Ammon's horn (tissue), 1 donor: Measurements from ENCODE around the gene MAGEB3.
"Not testable (repeated sequence)": the region's sequence is repeated elsewhere in the genome, so short reads cannot be mapped to it uniquely, and the experiment has no call there.

ENCODE experiments used
- DNase-seq: peaks from one replicate; pipeline ENCODE4 v3.0.0-alpha.2; 2016; ENCODE audit warnings: low spot score

MAGEB3 gene, protein sequence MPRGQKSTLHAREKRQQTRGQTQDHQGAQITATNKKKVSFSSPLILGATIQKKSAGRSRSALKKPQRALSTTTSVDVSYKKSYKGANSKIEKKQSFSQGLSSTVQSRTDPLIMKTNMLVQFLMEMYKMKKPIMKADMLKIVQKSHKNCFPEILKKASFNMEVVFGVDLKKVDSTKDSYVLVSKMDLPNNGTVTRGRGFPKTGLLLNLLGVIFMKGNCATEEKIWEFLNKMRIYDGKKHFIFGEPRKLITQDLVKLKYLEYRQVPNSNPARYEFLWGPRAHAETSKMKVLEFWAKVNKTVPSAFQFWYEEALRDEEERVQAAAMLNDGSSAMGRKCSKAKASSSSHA

DNA sequence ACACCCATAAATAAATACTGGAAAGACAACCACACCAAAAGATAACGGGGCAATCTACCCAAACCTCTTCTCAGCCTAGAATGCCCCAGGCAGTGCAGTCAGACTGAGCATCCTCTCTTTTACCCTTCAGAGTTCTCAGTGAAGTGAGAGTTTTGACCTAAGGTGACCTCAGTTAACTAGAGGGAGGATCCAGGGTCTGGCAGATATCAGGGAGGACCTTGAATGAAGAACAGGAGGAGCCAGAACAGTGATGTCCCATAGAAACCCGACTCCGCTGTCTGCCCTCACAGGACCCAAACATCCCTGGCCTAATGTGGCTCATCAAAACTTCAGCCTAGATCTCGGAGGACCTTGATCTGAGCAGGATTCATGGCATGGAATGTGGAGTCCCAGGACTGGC, at the start of gene MAGEB3:
Gene MAGEB3, plus strand, starts transcription at position 263 of the 400 bp plus-strand sequence. CDS start 5,268 bp downstream, outside the sequence.
- no peak for DNase-seq

DNA sequence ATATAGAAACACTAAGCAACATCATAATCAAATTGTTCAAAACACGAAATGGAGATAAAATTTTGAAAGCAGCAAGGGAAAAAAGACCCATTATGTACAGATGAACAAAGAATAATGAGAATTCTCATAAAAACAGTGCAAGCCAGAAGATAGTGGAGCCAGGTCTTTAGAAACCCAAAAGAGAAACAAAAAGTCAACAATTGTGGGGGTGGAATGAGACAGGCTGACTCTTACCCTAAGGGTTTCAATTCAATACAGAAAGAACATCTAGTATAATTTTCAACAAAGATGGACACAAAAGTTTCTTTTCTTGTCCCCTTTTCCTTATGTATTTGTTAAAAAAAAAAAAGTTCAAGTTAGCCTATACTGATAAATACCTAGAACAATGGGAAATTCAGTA, 49.1 kb upstream of the MAGEB3 start:
- DNase-seq, result no peak

DNA sequence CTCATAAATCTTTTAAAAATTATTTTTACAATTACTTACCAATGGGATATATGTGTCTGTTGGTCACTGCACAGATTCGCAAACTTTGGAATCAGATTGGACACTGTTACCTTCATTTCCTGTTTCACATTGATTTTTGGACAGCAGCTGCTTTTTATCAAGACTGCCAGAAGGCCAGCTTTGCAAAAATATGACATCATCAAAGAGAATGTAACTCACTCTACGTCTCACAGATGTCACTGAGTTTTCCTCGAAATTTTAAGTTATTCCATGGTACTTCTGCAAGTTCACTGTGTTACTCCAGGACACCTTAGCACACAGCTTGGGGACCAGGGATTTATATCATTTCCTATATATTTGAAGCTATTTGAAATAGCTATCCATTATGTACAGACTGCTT, 46.9 kb upstream of the MAGEB3 start:
- DNase-seq, result no peak

DNA sequence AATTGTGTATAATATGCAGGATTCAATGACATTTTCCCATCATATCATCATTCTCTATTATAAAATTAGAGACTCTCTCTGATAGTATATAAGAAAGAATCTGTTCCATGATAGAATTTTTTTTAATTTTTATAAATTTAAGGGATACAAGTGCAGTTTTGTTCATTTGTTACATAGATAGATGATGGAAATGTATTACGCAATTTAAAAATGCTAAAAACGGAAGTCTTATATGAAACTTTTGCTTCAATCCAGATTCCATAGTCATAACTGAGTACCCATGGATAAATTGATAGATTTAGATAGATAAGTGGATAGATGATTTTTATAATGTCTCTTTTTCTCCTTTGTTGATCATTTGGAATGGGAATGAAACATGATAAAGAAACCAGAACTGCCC, 40.0 kb upstream of the MAGEB3 start:
- DNase-seq, result no peak

DNA sequence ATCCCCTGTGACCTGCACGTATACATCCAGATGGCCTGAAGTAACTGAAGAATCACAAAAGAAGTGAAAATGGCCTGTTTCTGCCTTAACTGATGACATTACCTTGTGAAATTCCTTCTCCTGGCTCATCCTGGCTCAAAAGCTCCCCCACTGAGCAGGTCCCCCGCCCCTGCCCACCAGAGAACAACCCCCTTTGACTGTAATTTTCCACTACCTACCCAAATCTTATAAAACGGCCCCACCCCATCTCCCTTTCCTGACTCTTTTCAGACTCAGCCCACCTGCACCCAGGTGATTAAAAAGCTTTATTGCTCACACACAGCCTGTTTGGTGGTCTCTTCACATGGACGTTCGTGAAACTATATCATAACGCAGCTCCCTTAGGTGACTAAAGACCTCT, 36.5 kb upstream of the MAGEB3 start:
- not testable (repeated sequence) for DNase-seq

DNA sequence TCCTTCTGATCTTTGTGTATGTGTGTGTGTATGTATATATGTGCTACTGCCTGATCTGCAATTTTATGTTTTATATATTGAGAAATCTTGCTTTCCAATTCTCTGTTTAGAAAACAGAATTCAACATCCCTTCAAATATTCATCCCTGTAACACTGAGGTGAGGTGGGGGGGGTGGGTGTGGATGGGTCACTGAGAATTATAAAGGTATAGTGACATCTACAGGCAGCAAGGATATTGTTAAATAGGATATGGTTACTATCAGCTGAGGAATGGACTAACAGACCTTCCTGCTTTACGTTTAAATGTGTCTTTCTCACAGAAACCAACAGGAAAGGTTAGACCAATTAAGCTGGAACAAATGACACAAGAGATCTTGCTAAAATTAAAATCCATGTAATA, 34.1 kb upstream of the MAGEB3 start:
- no peak for DNase-seq

DNA sequence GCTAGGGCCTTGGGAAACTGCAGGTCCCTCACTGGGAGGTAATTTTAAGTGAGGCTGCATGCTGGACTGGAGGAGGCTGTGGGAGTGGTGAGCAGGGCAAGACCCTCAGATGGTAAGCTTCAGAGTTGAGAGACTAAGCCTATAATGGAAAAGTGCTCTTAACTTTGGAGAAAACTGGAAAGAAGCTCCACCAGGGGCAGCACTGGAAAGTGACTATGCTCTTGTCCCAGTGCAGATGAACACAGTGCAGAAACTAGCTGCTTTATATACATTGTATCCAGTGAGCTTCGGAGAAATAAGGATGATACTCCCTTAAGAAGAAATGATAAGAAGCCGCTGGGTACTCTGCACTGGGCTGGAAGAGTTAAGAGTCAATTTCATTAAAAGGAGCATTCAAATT, 18.3 kb upstream of the MAGEB3 start:
- DNase-seq, result no peak

DNA sequence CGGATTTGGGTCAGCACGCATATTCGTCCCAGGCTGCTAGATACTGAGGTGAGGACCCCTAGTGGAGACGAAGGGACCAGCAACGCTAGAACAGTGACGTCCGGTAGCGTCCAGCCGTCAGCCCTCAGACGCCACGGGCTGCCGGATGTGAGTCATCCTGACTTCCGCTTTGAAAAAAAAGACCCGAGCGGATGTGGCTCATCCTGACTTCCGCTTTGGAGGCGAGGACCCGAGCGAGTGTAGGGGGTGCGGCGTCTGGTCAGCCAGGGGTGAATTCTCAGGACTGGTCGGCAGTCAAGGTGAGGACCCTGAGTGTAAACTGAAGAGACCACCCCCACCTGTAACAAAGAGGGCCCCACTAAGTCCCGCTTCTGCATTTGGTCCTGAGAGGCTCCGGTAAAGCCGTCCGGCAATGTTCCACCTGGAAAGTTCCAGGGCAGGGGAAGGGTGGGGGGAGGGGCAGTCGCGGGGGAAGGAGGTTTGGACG, 15.1 kb upstream of the MAGEB3 start, which contains the start of gene MAGEB2:
Gene MAGEB2, plus strand, starts transcription at position 207 of the 487 bp plus-strand sequence. CDS start 3,018 bp downstream, outside the sequence.
- no peak for DNase-seq

DNA sequence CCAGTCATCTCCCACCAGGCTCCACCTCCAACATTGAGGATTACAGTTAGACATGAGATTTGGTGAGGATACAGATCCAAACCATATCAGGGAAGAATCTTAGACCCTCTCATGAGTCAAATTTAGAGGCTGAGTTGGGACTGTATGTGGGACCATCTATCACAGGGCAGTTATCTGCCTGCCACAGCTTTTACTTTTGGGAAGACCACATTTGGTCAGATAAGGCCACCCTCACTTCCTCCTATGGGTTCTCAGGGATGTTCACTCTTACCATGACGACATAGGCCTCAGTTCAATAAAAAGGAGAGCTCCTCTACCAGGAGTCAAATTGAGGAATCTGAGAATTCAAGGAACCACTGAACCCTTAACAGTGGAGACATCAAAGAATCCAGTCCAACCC, 13.0 kb upstream of the MAGEB3 start:
- no peak for DNase-seq

DNA sequence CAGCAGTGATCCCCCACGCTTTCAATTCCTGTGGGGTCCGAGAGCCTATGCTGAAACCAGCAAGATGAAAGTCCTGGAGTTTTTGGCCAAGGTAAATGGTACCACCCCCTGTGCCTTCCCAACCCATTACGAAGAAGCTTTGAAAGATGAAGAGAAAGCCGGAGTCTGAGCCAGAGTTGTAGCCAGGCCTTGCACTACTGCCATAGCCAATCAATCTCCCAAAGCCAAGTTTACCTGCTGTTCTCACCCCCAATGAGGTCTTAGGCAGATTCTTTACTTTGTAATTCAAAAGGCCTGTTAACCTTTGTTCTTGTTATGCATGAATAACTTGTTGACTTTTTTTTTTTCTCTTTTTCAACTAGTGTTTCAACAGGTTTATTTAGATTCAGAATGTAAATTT, 11.1 kb upstream of the MAGEB3 start:
- DNase-seq, result no peak

DNA sequence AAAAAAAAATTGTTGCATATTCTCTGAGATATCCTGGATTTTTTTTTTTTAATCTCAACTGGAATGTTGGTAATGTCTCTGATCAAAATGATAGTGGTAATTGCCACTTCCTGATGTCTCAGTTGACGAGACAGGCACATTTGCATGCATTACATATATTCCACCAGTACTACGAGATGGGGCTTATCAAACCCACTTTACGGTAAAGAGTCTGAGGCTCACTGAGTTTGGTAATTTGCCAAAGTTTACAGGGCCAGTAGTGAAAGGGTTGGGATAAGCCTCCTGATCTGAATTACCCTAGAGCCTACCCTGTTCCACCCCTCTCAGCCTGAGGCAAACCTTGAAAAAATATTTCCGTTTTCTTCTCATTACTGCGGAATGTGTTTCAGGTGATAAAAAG, 9.8 kb upstream of the MAGEB3 start:
- no peak for DNase-seq

DNA sequence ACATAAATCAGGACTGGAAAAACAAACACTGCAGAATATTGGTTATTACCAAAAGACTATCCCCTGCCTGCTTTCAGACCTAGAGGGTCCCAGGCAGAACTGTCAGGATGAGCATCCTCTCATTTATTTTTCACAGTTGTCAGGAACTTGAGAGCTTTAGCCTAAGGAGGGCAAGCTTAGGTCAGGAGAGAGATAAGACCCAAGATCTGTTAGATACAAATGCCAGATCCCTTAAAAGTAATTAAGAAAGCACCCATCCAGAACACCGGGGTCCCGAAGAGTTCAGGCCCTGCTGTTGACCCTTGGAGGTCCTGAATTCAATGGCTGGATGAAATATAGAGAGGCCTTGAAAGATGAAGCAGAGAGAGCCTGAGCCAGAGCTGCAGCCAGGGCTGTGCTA, 5.9 kb upstream of the MAGEB3 start:
- no peak for DNase-seq

DNA sequence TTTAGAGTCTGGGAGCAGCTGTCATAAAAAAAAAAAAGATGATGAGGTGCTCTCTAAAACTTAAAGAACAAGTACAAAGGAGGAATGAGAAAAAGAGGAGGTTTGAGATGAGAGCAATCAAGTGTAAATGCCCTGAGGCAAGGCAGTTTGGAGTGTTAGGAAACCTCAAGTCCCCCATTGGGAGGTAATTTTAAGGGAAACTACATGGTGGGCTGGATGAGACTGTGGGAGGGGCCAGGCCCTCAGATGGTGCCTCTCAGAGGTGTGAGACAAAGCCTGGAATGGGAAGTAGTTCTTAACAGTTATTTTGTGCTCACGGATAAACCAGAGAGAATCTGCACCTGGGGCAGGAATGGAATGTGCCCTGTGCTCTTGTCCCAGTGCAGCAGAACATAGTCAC, 1.9 kb upstream of the MAGEB3 start:
- no peak for DNase-seq

DNA sequence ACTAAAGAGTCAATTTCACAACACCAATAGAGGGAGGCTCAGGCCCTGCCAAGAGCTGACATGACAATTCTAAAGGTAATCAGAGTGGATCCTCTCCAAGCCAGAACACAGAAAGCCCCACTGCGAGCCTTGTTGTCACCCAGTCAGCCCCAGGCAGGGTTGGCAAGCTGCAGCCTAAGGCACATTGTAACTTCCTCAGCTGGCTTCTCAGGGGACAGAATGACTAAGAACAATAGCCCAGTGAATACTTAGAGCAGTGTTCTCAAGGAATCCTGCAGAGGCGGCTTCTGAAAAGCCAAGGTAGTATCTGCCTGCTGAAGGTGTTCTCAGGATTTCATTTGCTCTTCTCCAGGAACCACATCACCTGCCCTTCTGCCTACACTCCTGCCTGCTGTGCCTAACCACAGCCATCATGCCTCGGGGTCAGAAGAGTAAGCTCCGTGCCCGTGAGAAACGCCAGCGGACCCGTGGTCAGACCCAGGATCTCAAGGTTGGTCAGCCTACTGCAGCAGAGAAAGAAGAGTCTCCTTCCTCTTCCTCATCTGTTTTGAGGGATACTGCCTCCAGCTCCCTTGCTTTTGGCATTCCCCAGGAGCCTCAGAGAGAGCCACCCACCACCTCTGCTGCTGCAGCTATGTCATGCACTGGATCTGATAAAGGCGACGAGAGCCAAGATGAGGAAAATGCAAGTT, 11.4 kb downstream of the MAGEB3 start, which contains the start of gene MAGEB4:
Gene MAGEB4, plus strand, starts transcription at position 277 of the 692 bp plus-strand sequence. Its CDS starts 136 bp downstream, at position 413.
- no peak for DNase-seq

DNA sequence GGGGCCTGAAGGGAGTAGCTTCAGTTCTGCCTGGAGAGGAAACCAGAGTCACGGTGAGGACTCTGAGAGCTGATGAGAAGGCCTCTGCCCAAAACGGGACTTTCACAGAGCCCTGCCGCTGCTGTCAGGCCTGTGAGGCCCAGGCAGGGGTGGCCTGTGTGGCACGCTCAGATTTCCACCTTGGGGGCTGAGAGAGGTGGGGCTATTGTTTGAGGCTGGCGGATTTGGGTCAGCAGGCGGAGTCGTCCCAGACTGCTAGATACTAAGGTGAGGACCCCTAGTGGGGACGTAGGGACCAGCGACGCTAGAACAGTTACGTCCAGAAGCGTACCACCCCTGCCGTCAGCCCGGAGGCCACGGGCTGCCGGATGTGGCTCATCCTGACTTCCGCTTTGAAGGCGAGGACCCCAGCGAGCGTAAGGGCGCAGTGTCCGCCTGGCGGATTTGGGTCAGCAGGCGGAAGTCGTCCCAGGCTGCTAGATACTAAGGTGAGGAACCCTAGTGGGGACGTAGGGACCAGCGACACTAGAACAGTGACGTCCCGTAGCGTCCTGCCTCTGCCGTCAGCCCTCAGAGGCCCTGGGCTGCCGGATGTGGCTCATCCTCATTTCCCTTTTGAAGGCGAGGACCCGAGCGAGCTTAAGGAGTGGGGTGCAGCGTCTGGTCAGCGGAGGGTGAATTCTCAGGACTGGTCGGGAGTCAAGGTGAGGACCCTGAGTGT, 16.5 kb downstream of the MAGEB3 start, which contains the start of gene MAGEB1:
Gene MAGEB1, plus strand, starts transcription at position 378 of the 721 bp plus-strand sequence. CDS start 3,348 bp downstream, outside the sequence.
- no peak for DNase-seq

DNA sequence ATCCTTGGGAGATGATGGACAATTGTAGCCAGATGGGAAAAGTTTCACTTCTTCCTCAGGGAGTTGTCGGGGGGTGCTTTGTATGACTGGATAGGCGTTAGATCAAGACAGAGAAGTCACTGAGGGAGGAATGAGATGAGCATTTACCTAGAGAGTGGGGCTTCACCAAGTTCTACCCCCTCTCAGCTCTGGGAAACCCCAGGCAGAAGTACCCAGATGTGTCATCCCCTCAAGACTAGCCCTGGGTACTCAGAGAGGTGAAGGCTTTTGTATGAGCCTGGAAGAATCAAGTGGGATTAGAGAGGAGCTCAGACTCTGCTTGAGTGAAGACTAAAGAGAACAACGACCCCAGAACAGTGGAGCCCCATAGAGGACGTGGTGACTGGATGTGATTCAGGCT, 18.4 kb downstream of the MAGEB3 start:
- no peak for DNase-seq

DNA sequence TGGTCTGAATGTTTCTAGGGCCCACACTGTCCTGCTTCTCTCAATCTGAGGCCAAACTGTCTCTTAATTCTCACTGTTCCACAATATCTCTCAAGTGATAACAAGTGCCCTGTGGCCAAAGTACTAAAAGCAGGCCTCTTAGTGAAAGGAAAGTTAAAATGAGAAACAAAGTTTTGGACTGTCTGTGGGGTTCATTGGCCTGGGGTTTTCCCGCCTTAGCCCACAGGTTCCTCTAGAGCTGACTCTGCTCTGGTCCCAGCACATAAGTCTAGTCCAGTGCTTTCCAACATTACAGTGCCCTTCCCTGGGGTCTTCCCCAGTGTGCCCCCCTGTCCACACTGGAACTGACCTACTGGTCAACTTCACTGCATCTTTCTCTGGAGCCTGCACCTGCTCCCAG, 22.8 kb downstream of the MAGEB3 start:
- no peak for DNase-seq

DNA sequence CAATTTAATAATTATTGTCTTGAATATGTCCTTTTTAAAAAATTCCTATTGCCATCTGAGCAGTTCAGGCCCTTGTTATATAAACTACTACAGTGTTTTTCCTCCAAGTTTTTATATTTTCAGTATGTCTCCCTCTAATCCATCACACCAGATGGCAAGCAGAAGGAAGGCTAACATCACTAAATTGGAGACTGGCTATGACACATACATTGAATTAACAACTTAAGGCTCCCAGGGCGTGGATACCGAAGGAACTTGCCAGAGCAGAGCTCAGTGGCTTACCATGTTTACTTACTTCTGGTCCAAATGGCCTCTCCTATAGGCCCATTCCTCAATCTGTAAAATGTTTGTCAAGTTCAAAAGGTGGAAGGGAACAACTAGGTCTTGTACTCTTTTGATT, 29.5 kb downstream of the MAGEB3 start:
- no peak for DNase-seq

DNA sequence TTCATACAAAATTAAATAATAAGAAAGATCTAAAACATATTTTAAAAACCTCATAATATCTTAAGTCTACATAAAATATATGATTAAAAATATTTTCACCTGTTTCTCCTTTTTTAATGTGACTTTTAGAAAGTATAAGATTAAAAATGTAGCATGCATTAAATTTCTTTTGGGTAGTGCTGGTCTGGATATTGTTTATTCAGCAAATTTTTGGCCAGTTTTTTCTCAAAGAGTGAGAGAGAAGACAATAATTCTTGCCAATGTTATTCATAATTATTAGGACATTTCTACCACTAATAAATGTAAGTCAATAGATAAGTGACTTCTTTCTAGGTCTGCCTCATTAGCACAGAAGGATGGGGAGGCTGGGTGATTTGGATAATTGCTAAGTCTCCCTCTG, 30.6 kb downstream of the MAGEB3 start:
- DNase-seq, result no peak

DNA sequence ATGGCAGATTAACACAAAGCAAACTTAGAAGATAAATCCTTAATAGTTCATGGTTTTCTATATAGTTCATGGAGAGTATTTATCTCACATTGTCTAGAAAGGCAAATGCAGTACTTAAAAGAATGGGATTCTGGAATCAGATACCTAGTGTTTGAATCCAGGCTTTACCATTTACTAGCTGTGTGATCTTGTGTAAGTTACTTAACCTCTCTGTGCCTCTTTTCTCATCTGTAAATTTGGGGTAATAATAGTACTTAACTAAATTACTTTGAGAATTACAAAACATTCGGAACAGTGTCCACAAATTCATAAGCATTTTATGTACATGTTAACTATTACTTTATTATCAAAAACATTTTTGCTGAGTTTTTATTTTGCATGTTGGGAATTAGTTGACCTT, 32.3 kb downstream of the MAGEB3 start:
- DNase-seq, result no peak

DNA sequence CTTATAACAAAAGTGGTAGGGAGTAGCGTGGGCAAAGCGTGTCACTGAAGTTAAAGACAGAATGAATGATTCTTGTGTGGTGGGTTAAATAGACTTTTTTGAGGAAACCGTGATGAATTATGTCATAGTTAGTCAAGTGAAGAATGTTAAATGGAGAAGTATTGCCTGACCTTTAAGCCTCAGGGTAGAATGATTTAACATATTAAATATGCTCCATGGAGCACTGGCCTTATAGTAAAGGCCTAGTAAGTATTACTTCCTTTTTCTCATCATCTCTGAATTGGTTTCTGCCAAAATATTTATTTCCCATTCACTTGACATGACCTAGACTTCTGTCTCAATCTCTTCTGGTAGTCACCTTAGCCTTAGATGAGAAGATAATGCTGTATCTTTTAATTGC, 40.2 kb downstream of the MAGEB3 start:
- DNase-seq, result no peak

DNA sequence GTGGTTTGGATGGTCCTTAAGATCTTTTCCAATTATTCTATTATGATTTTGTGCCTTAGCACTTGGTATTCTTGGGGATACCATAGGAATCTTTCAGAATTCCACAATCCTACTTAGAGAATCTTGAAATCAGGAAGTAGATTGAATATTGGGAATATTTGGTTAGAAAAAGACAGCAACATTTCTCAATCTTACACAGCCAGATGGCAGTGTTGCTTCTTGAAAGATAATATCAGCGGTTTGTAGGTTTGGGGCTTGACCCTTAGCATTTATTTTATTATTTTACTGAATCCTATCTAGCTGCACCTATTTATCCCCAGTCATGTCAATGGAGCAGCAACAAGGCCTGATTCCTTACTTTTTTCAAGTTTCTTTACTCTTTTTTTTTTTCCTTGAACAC, 45.0 kb downstream of the MAGEB3 start:
- DNase-seq, result peak; percentile 1
